GM19099 (cell line): ENCODE data around the gene SLC25A36.

Source experiments
- POLR2A ChIP-seq: IDR thresholded peaks from 3 replicates; pipeline ENCODE4 v1.6.1; 2011; ENCODE audit warnings: low read depth; ENCODE audit not compliant: insufficient read length; ENCODE audit errors: extremely low read depth

SLC25A36 gene

DNA sequence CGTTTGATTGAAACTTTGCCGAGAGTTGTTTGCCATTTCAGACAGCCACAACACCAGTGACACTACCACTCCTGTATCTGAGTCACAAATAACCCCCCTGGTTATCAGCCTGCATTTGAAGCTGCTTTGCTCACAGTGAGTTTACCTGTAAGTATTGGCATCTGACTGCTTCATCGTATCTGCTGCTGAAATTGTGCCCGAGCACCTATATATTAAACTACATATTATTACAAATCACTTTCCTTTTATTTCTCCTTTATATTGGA is 70.3 kb downstream of the SLC25A36 start:
- no peak for TF ChIP-seq POLR2A

DNA sequence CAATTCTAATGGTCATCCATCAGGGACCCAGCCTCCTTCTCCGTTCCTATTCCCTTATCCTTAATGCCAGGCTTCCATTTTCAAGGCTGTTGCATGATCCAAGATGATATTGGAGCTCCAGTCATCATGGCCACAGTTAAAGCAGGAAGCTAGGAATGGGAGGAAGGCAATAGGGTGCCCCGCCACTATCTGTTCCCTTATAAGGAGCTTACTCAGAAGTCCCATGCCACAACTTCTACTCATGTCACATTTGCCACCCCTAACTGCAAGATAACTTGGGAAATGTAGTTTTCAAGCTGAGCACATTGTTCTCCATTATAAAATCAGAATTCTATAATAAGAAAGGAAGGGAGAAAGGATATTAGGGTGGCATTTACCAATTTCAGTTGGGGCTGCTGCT is 70.9 kb downstream of the SLC25A36 start:
- TF ChIP-seq POLR2A = no peak

DNA sequence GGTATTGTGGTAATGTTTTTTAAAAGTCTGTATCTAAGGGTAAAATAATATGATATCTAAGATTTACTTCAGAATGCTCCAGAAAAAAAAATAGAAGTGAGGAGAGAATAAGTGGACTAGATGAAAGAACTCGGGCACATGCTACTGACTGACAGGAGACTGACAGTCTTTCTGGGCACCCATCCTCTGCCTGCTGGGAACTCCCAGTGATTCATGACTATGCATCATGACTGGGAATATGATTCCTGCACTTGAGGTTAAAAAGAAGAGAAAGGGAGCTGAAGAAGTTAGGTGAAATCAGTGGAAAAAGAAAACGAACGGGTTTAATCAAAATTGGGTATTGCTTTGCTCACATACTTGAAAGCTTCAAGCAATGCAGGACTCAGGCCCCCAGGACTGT is 73.8 kb downstream of the SLC25A36 start:
- no peak for TF ChIP-seq POLR2A

DNA sequence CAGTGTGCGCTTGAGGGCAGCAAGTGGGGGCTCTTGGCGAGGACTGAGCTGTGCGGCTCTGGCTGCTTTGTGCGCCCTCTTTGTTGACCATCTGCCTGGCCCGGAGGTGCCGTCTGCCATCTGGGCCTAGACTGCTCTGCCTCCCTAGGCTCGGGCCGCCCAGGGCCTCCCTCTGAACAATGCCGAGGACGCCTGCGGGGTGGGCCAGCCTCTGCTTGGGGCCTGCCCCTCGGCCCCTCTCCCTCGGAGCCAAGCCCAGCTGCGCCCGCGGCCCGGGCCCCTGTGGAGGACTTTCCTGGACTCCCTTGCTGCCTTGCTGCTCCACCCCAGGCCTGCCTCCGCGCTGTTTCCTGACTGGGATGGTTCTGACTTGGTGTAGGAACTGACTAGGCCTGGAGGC is 77.6 kb downstream of the SLC25A36 start:
- no peak for TF ChIP-seq POLR2A

DNA sequence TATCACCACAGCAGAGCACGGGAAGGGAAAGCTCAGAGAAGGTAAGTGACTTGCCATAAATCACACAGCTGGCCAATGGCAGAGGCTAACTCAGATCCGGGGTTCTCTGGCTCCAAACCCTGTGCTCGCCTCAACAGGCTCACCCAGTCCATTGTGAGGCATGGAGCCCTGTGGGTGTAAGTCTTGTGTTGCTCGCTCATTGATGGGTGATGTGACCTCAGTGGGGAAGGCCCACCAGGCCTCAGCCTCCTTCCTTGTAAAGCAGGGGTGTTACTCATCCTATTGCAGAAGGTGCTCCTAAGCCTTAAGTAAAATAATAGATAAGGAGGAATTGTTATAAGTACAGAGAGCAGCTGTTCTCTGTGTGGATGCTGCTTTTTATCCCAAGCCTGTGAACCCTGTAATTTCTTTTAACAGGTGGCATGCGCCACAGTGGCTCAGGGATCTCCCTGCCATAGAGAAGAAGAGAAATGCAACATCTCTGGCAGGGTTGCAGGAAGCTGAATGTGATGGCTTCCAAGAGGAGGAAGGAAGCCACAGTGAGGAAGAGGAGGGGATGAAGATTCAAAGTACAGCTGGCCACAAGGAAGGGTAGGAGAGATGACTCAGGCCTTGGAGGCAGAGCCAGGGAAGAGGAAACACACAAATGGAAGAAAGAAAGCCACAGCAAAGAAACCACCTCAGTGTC is 78.7 kb downstream of the SLC25A36 start:
- TF ChIP-seq POLR2A = no peak

DNA sequence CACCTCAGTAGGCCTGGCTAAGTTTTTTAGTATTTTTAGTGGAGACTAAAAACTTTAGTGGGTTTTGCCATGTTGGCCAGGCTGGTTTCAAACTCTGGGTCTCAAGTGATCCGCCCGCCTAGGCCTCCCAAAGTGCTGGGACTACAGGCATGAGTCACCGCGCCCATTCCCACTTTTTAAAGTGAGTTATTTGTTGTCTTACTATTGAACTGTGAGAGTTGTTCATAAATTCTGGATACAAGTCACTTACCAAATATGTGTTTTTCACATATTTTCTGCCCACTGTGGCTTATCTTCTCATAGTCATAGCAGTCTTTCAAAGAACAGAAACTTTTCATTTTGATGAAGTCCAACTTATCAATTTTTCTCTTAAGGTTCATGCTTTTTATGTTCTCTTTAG is 79.6 kb downstream of the SLC25A36 start:
- no peak for TF ChIP-seq POLR2A
